HG03066 (cell line): ENCODE data around the gene ASIC1.

Experiments used
- ATAC-seq: cut with Tn5 transposase; IDR thresholded peaks from one replicate; pipeline ENCODE4 v1.9.1; 2021; ENCODE audit warnings: low read depth; ENCODE audit not compliant: unreplicated experiment

Gene ASIC1

DNA sequence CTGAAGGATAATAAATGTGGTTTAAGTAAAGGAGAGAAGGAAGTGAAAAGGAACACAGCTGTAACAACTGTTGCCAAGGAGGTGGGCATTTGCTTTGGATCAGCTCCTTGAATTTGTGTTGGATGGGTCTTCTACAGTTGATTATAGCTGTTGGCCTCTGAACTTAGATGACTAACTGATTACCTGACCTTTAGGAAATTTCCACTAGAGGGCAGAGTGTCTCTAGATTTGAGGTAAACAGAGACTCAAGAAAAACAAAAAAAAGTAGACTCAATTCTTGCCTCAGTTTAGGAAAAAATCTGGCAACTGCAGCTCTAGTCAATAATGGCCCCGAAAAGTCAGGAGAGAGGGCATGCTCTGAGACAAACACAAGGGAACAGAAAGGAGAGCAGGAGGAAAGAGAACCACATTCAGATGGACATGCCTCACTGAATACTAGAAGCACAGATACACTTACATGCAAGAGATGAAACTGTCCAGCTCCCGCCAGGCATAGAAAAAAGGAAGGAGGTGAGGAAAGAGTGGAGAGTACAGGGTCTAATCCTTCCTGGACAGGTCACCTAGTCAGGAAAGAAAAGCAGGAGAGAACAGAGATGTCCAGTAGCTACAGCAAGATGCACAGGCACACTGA lies 75.2 kb downstream of the ASIC1 start:
- no peak for ATAC-seq
